A172 (cell line): ENCODE results near the gene SLC4A2. TPM values are rescaled to one million over a fixed set of nuclear protein-coding genes. Genes with fewer than 3 reads are reported as not detected.

Source experiments
- DNase-seq: peaks from one replicate; pipeline ENCODE4 v3.0.0-alpha.2; 2015; ENCODE audit warnings: low spot score
- total RNA-seq: library from RNA; depleted of rRNA; stranded (reverse); fragments of >200 nt; shearing (Covaris generic); gene quantifications from 2 replicates; pipeline ENCODE4 v1.2.3, GENCODE V29; 2014

SLC4A2 gene
- total RNA-seq, 1 experiment from 2014 or later: 238 TPM

DNA sequence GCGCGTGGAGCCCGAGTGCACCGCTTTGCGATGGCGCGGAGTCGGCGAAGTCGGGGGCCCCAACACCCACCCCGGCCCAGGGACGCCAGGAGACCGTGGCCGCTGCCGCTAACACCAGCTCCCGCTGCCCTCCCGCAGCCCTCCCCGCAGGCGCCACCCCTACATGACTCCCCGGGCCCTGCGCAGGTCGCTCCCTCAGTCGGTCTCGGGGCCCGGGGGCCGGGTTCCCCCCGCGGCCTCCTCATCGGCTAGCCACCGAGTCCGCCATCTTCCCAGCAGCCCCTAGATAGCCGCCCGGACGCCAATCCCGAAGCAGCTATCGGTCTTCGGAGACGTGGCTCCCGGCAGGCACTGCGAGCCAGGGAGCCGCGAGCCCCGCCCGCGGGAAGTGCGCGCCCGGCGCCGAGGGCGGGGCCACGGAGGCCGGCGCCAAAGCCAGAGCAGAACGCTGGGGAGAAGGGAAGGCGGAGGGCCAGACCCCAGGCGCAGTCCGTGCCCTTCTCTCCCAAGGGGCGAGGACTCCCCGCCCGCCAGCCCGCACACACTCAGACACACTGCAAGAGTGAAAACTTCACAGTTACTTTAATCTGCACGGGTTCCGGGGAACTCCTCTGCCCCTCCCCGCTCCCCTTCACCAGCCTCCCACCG, 21.3 kb downstream of the SLC4A2 start, which contains the start of gene FASTK:
Gene FASTK (minus strand): TSS at position 288 of the 648 bp plus-strand sequence. CDS start 43 bp downstream, at position 245.
- peak; percentile 70 for DNase-seq

DNA sequence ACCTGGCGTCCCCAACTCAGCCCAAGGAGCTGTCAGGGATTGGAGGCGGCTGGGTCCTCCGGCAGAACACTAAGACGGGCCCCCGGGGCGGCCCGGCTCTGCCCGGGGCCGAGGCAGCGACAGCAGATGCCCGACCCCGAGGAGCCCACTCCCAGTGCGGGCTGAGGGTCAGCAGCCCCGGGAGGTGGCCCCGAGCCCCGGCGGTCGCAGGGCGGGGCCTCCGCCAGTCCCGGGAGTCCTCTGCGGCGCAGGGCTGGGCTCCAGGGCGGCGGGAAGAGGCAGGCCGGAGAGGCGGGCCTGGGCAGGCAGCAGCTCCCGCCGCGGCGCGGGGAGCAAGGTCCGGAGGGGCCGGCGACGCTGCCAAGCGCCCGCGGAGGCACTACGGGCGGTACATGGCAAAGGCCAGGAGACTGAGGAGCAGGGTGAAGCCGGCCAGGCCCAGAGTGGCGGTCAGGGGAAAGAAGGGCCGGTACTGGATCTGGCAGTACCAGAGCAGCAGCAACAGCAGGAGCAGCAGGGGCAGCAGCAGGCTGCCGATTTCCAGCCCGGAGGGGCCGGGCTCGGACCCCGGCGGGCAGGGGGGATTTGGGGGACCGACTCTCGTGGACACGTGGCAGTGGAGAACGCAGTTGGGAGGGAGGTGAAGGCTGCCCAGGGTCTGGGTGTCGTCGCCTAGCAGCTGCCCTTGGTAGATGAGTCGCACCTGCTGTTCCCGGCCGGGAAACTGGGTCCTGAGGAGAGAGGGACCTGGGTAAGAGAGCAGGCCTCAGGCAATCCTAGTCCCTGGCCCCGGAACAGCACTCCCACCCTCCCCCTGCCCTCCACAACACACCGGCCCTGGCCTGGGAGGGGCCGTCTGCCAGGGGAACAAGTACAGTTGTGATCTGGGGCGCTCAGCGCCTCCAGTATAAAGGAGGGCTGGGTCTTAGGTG, 22.0 kb downstream of the SLC4A2 start:
- no peak for DNase-seq

DNA sequence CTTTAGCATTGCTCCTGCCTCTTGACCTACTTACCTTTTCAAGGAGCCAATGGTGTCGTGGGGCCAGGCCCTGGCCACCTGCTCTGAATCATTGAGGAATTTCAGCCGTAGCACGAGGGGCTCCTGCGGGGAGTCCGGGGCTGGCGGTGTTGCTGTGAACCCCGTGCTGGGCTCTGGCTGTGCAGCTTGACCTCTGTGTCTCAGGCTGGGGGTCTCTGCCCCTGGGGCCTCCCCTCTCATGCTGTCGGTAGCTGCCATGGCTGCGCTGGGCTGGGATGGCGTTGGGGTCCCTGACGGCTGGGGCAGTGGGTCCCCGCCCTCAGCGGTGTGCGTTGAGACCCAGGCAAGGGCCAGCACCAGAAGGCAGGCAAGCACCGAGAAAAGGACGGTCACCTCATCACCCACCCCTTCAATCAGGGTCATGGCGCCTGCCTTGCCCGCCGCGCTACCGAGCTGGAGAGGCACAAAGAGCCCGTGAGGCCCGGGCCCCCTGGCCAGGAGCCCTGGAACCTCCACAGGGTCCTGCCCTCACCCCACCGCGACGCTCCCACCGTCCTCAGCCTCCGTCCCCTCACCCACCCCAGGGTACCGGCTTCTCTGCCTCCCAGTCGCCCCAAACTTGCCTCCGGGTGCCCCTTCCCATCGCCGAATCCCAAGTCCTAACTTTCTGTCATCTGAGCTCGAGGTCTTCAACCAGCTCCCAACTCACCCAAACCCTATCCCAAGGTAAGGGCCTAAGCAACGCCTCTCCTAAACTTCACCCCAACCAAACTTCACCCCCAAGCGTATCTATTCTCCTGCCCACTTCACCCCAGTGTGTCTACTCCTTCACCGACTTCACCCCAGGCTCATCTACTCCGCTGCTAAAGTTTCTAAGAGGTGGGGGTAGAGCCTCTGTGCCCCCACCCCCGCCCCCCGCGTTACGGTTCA, 23.0 kb downstream of the SLC4A2 start:
- no peak for DNase-seq

DNA sequence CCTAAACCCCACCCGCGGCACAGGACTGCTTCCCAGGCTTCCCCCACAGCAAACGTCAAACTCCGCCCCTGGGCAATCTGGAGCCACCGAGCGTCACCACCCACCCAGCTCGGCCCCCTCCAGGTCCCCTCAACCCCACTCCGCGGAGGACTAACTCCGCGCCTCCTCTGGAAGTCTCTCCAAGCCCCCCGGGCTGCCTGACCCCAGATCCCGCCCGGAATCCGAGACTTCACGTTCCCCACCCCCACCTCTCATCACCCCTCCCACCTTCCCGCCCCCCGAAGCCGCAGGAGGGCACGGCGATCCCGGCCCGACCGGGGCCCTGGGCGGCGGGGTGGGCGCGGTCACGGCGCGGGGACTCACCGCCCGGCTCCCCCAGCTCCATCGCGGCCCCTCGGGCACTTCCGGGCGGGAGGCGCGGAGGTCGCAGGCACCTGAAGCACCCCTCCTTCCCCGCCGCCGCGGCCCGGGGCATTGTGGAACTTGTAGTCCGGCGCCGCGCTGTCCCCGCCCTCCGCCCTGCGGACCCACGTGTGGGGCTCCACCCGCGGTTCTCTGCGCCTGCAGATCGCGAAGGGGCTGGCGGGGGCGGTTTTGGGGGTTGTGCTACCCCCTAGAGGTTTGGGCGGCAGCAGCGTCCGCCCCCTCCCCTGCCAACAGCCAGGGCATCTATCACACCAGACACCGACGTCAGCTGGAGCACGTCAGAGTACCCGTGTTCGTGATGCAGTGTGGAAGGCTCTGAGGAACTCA, 23.9 kb downstream of the SLC4A2 start, which contains the start of gene TMUB1:
Gene TMUB1 (minus strand): TSS at position 423 of the 753 bp plus-strand sequence. CDS start 930 bp downstream, outside the sequence.
- no peak for DNase-seq

DNA sequence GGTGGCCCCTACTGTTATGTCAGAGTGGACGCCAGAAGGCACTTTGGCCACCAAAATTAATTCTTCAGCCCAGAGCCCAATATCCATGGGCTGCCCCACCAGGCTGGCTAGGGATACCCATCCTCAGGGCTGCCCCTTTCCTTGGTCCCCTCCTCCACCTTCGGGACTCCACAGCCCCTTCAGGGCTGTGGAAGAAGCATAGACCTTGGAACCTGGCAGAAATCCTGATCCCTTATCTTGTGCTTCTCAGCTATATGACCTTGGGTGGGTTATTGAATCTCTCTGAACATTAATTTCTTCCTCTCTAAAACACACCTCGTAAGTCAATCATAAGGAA, 24.4 kb downstream of the SLC4A2 start:
- no peak for DNase-seq

DNA sequence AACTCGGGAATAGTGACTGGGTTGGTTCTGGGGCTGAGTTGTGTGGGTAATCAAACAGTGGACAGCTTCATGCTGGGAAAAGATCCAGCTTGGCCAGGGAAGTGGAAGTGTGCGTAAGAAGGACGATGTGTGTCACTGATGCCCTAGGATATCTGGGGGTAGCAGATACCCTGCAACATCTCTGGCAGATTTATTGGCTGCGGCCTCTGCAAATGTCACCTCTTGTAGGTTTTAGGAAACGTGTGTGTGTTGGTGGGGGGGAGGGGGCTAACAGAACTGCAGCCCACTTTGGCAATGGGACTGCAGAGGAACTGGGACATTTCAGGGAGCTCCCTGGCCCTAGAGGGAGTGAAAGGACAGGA, 25.9 kb downstream of the SLC4A2 start:
- no peak for DNase-seq

DNA sequence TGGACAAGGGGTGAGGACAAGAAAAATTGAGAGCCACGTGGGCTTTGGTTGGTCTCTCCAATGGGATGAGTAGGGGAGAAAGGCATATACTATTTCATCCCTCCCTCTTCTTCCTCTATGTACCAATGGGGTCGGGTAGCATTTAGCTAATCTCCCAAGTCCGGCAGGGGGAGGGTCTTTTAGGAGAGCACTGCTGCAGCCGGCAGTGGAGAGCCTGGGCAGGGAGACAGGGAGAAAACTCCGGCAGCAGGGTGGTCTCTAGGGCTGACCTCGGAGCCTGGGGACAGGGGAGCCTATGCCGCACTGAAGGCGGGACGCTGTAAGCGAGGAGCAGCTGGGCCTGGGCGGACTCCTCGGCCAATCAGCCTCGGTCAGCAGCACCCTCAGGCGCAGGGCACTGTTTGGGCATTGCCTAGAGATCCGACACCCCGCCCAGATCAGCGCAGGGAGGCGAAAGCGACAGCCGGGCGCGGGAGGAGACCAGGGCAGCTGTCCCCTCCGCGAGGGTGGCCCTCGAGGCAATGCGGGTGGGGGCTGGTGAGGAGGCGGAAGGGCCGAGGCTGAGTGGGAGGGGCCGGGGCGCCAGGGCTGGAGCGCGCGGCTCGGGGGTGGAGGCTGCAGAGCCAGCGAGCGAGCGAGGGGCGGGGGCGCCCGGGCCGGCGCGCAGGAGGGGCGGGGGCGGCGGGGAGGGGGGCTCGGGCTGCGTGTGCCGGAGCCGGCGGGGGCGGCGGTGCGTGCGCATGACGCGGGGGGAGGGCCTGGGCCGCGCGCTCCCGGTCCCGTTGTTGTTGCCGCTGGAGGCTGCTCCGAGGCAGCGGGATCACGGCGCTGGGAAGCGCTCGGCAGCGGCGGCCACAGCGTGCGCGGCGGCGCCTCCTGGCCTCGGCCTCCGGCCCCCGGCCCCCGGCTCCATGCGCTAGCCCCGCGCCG, 26.6 kb downstream of the SLC4A2 start, which contains the start of gene AGAP3:
Gene AGAP3 (plus strand): TSS at position 785 of the 930 bp plus-strand sequence. CDS start 267 bp downstream, outside the sequence.
- peak; percentile 59 for DNase-seq

DNA sequence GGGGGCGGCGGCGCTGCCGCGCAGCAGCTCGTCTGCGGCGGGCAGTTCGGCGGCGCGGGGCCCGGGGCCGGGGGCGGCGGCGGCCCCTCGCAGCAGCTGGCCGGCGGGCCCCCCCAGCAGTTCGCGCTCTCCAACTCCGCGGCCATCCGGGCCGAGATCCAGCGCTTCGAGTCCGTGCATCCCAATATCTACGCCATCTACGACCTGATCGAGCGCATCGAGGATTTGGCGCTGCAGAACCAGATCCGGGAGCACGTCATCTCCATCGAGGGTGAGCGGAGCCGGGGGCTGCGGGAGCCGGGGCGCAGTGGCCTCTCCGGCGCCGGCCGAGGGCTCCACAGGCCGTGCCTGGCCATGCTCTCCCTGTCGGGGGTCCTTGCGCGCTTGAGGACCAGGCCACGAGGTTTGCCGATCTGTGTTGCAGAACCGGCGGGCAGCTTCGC, 27.4 kb downstream of the SLC4A2 start:
- no peak for DNase-seq

DNA sequence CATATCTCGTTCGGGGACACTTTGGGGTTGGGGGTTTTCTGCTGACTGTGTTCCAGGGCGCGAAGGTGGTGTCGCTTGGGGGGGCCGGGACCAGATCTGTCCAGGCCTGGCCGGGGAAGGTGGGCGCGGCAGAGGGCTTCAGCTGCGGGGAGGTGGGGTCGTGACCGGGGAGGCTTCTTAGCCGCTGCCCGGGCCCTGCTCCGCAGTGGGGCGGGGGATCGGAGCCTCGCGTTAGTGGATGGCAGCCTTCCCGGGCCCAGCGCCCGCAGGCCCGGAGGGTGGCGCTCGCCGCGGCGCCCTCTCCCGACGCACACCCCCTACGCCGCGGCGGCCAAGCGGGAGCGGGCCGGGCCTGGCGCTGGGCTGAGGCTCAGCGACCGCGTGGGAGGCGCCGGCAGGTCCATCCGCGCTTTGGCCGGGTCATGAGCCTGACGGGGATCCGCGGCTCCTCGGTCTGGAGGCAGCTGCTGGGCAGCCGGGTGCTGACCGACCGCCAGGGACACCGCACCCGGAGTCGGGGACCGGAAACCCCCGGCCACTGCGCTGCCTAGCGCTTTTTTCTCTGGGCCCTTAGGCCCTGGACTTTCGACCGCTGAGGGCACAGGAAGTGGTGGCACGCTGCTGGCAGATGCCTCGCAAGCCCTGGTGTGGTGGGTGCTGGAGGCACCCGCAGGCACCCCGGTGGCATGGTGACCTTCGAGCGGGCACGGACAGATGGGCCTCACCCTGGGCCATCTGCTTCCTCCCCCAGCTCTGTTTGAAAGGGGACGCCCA, 28.0 kb downstream of the SLC4A2 start:
- DNase-seq: no peak

DNA sequence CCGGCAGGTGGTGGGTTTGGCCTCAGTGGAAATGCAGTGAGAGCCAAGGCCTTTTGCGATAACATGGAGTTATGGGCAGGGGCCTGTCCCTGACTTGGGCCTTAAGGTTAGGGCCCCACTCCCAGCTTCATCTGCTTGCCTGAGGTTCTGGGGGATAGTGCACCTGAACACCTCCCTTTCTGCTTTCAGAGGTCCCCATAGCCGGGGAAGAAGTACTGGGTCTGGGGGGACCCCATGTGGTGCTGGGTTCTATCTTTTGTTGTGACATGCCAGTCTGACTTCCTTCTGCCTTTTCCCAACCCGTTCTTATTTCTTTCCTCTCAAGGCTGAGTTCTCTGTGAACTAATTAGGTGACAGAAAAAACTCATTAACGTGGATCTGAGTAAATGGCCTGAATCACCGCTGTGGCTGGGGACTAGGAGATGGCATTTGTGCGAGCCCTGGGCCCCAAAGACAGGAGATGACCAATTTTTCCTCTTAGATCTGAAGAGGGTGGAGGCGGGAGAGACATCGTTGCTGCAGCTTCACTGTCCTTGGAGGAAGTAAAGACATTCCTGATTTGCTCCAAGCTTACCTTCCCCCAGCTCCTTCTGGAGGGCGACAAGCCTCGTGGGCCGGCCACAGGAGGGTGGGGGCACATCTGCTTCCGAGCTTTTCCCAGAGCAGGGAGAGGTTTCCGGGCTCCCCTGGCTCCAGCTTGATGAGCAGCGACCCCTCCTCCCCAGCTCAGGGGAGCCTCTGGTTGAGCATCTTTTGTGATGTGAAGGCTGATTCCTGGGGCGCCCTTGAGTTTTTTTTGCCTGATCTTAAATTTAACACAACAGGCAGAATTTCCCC, 28.8 kb downstream of the SLC4A2 start:
- no peak for DNase-seq

DNA sequence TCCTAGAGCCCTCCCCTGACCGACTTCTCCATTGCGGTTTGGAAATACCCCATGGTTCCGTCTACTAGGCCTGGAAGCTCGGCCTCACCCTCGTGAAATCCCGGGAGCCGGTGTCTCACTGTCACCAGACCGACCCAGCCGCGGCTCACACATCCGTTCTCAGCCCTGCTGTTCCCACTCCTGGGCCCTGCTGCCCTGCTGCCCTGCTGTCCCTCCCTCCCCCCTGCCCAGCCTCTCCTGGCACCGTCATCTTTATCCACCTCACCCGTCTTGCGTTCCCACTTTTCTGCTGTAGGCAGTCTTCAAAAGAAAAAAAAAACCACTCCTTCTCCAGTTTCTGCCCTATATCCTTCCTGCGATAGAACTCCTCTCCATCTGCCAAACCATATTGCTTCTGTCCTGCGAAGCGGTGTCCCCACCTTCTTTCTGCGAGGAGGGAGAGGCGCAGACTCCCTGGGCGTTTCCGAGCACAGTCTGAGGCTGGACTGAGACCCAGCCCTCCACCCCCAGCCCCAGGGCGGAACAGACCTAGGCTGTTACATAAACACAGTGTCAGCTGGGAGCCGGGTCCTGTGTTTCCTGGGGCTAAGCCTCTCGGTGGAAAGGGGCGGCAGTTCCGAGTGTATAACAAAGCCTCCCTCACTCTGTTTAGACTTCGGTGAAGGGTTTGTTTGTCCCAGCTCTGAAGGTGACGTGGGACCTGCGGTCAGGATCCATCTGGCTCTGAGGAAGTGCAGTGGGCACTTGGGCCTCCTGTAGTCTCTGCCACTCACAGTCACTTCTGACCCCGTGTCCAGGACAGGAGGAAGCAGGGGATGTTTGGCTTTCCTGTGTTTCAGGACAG, 29.7 kb downstream of the SLC4A2 start:
- peak; percentile 57 for DNase-seq

DNA sequence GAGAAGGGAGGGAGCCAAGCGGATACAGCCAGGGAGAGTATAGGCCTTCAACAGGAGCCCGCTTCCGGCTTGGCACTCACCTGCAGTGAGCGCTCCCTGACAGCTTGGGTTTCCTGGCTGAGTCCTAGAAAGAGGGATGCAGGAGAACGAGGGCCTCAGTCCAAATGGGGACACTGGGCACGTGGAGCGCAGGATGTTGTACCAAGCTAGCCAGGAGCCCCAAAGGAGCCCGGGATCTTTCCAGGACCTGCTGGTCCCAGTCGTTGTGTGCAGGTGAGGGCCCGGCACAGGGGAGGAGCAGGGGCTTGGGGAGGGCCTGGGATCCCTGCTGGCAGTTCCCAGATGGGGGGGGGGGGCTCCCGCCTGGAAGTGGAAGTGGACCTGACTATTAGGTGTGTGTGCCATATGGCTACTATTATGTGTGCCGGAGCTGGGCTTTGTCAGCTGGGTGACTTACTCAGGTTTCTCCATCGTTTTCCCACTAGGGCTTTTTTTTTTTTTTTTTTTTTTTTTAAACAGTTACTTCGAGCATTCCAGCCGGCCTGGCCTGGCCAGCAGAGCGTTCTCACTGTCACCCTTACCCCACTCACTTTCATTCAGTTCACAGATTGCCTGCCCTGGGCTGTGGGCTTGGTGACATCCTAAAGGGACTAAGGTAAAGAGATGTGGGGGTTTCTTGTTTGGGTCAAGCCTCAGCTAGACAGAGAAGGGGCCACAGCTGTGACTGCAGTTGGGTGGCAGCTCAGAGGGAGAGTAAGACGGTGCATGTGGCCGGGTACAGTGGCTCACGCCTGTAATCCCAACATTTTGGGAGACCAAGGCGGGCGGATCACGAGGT, 30.7 kb downstream of the SLC4A2 start:
- no peak for DNase-seq

DNA sequence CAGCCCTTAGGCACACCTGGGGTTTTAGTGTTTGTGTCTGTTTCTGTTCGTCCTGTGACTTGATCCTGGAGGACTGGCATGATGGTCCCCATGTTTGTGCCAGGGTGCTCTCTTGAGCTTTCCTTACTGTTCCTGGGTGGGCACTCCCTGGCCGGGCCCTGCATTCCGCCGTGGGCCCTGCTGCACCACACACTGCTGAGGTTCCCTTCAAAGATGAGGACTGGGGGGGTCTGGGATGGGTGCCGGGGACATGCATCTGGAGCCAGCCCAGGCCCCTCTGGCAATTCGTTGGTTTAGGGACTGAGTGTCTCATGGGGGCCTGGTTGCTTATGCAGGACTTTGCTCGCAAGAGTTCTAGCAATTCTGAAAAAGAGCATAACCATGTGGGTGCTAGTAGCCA, 31.6 kb downstream of the SLC4A2 start:
- no peak for DNase-seq

DNA sequence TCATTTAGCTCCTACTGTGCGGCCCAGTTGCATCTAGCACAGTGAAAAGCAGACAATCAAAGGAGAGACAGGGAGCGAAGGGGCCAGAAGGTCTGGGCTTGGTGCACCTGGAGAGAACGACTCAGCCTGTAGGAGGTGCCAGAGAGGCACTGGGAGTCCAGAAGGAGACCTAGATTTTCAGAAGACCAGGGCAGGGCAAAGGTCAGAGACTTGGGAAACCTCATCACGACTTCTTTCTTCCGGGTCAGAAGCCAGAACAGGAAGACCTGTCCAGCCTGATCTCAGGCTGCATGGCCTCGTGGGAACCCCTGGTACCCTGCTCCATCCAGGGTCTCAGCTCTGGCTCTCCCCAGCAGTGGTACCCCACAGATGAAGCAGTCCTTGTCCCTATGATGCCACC, 32.0 kb downstream of the SLC4A2 start:
- DNase-seq: no peak

DNA sequence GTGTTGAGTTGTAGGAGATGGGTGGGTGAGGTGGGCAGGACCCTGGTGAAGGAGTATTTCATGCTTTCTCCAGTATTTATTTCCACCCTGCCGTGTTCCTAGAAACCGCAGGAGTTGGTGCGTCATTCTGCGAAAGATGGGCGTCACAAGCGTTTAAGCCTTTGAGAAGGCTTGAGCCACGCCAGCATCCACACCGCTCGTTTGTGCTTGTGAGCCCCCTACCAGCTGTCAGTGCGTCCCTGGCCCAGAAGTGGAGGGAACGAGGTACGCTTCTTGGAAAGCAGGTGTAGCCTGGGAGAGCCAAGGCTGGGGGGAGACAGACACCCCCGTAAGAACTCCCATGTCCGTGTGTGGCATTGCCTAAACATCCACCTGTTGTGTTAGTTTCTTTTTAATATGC, 32.6 kb downstream of the SLC4A2 start:
- no peak for DNase-seq

DNA sequence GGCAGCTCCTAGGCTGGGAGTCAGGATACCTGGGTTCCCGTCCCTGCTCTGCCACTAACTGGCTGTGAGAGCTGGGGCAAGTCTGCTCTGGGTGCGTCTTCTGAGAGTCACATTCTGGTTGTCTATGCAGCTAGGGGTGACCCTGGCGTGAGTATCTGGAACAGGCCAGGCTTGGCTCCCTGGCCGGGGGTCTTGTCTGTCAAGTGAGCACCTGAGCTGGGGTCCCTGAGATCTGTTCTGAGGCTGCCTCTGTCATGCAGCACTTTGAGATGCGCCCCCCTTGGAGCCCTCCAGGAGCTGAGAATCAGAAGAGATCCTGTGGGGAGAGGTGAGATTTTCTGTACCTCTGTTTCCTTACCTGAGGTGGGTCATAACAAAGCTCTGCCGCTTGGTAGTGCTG, 34.4 kb downstream of the SLC4A2 start:
- no peak for DNase-seq
